GM21619 (cell line): ENCODE data around the gene PEX26.
A peak's percentile ranks its signal among the peaks of the same experiment; 100 is the strongest.
"Not testable (repeated sequence)": the region's sequence is repeated elsewhere in the genome, so short reads cannot be mapped to it uniquely, and the experiment has no call there.

Source experiments
- ATAC-seq: cut with Tn5 transposase; IDR thresholded peaks from one replicate; pipeline ENCODE4 v1.9.1; 2021; ENCODE audit not compliant: unreplicated experiment

The PEX26 gene

DNA sequence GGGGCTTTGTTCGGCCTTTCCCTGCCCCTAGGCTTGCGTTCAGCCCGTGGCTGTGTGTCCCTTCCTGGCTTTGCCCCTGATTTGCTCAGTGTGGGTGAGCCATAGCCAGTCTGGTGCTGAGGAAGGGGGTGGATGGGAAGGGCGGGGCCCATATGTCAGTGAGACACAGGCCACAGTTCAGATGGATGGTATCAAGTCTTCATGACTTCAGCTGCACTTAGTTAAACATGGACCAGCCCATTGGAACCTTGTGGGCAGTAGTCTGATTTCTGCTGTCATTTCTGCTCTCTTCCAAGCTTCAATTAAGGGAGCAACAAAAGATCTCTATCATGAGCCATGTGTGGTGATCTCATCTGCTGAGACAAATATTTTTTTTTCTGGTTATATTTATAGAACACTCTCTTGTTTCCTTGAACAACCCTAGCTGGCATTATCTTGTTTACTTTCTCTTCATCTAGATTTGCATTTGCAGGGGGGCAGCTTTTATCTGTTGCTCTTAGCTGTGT is 21.6 kb upstream of the PEX26 start:
- ATAC-seq = no peak

DNA sequence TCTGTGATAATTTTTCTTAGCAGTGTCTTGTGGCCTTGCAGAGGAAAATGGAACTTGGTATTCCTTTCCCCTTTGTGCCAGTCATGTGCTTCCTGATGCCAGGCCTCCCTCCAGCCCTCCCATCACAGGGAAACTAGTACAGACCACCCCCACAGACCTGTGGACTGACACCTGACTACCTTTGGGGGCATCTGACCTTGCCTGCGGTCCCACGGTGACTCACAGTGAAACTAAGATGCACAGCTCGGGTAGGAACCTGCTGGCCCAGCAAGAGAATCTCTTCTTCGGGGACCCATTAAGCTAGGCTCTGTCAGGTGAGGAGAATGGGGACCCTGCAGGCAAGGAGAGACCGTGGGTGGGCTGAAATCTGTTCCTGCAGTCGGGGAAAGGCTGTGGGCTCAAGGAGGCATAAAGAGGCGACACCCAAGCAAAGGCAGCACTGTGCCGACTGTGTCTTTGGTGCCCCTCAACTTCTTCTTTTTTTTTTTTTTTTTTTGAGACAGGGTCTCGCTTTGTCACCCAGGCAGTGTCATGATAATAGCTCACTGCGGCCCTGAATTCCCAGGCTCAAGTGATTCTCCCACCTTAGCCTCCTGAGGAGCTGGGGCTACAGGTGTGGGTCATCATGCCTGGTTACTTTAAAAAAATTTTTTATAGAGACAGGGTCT is 20.8 kb upstream of the PEX26 start:
- ATAC-seq = peak; percentile 59

DNA sequence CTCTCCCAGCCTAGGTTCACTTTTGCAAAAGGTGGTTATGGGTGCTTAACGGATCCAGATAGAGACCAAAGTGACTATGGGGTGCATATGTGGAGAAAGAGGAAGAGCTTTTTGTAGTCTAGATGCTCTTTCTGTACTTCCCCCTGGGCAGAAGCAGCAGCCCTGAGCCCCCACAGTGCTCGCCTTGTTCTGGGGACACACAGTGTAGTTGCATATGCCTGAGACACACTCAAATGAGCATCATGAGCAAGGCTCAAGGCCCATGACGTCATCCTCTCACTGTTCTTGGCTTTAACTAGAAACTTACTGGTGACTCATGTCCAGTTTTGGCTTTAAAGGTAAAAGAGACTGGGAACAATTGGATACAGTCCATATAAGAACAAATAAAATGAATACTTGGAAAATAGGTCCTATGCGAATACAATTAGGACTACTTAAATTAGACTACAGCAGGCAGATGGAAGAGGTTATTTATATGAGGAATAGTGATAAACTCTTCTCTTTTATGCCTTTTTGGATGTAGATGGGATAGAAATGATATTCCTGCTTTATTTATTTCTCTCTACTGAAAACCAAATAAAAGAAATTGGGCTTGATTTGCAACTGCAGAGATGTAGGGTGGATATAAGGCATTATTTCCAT is 20.1 kb upstream of the PEX26 start:
- peak; percentile 43 for ATAC-seq

DNA sequence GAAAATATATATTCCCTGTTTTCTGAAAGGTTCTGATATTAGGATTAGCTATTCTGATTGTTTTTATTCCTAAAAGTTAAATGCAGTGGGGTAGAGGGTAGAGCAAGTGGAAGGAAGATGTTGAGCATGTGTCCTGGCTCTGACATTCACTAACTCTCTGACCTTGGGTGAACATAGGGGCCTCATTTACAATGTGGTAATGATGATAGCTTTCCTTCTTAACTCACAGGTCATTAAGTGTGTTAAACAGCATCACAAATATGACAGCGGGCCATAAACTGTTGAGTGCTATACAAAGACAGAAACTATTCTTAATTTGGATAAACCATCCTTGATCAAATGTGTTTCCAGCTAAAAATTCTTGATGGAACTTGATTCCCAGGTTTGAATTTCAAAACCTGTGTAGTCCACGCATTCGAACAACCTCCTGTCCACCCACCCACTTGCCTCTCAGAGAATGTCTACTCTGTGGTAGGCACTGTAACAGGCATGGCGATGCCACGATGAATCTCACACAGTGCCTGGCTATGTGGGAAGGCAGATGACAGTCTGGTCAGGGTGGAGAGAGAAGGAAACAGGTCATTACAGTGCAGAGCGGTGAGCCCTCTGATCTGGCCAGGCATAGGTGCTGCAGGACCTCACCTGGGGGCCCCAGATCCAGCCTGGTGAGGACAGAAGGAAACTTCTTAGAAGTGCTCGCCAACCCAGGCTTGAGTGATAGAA is 19.3 kb upstream of the PEX26 start:
- no peak for ATAC-seq

DNA sequence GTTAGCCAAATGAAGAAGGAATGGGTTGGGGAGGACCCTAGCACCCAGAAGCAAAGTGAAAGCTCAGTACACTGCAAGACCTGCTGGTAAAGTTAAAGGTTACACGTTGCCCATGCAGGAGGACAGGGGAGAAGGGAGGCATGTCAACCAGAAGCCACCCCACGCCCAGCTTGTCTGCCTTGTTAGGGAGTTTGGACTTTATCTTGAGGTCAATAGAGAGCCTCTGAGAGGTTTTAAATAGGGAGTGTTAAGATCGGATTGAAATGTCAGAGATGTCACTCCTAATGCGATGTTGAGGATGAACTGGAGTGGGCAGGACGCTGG is 18.7 kb upstream of the PEX26 start:
- ATAC-seq = no peak

DNA sequence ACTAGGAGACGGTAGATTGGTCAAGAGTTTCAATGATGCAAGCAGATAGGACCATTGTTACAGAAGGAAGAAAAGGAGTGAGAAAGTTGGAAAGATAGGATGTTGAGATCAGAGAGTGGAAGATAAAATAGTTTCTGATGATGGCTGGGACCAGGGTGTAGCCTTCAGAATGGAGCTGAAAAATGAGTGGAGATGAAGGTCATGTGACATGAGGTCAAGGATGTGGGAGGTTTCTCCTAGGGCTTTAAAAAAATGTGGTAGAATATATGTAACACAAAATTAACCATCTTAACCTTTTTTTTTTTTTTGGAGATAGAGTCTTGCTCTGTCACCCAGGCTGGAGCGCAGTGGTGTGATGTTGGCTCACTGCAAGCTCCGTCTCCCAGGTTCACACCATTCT is 18.3 kb upstream of the PEX26 start:
- no peak for ATAC-seq

DNA sequence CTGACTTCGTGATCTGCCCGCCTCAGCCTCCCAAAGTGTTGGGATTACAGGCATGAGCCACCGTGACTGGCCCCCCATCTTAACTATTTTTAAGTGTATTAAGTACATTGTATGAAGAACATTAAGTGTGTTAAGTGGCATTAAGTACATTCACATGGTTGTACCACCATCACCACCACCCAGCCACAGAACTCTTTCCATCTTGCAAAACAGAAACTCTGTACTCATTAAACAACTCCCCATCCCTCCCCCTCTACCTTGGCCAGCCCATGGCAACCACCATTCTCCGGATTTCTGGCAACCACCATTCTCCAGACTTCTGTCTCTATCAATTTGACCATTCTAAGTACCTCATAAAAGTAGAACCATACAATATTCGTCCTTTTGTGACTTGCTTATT is 17.8 kb upstream of the PEX26 start:
- ATAC-seq = no peak

DNA sequence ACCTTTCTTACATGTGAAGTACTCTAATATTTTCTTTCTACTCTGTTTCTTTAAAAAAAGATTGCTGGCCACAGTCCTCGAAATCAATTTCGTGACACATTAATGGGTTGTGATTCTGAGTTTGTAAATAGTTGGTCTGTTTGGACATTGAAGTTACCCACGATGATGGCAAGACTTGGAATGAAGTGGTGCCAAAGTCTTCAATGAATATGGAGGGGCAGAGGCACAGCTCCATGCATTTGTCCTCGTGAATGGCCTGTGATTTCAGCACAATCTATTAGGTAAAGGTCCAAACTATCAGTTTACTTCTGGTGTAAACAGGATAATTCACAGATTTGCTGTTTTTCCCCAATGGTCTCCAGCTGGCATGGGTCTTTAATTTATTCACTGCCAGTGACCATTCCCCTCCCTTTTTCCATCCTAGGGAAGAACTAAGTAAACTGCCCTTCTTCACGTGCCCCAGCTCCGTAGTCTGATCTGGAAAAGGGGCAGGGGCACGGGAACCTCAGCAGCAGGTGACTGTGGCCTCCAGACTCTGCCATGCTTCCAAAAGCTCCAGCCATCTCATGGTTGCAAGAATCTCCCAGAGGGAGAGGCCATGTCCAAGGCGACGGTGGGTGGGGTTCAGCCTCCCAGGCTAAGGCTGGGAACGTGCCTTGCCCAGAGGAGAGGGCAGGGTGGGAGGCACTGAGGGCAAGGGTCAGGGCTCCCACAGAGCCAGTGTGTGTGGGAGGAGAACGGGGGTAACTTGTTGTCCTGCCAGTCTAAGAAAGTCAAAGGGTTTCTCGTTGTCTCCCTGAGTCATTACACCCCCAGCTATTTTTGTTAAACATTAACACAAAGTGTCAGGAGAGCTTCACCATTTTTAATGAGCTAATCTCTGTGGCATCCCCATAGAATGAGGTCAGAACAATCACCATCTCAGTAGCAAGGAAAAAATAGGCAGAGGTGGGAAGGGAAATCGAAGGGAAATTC is 16.9 kb upstream of the PEX26 start:
- no peak for ATAC-seq

DNA sequence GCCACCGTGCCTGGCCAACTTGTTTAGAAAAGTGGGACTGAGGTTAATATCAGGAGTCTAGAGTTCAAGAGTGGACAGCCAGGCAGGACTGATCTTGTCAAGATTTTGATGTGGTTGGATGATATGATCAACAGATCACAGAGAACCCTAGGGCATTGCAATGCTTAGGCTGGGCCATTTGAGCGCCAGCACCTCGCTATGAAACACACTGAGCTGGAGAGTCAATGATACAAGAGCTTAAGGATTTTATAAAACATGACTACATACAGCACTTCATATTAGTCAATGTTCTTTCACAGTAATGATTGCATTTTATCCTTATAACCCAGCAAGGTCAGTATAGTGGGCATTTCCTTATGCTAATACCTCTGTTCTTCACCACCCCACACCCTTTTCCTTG is 15.4 kb upstream of the PEX26 start:
- no peak for ATAC-seq

DNA sequence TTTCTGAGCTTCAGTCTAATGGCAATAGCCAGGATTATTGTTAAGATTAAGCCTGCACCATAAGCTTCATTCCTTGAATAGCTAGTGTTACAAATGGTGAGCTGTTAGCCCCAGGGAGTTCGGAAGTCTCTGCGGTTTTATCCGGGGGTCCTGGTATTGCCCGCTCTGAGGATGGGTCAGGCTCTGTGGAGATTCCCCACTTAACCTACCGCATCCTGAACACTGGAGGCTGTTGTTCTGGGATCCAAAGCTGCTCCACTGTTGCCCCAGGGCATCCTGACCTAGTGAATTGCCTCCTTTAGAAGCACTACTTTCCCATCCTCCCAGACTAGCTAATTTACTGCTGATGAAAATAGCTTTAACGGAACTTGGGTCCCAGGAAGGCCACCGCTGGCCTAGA is 14.5 kb upstream of the PEX26 start:
- no peak for ATAC-seq

DNA sequence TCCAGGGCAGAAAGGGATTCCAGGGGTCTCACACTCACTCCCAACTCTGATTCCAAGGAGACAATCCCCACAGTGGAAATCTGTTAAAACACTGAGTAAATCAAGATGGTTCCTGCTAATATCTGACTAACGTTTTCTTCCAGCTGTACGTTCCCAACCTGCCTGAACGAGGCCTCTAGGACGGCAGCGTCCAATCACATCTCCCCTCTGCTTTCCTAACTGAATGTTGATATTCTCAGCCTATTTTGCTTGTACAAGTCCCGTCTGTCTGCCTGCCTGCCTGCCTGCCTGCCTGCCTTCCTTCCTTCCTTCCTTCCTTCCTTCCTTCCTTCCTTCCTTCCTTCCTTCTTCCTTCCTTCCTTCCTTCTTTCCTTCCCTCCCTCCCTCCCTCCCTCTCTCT is 14.1 kb upstream of the PEX26 start:
- ATAC-seq = not testable (repeated sequence)

DNA sequence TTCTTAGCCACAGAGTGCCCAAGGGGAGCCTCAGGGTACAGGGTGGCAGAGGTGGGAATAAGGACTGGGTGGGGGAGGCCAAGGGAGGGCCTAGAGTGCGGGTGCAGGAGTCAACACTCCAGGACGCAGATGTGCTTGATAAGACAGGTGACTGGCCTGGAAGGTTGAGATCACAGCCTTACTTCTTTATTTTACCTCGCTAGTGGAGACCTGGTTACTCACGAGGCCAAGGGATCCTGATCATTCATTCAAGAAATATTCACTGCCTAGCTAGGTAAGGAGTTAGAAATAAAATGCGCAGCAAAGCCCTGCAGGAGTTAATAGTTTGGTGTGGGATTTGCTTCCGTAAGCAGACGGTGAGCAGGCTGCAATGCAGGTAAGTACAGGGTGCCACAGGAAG is 13.2 kb upstream of the PEX26 start:
- no peak for ATAC-seq

DNA sequence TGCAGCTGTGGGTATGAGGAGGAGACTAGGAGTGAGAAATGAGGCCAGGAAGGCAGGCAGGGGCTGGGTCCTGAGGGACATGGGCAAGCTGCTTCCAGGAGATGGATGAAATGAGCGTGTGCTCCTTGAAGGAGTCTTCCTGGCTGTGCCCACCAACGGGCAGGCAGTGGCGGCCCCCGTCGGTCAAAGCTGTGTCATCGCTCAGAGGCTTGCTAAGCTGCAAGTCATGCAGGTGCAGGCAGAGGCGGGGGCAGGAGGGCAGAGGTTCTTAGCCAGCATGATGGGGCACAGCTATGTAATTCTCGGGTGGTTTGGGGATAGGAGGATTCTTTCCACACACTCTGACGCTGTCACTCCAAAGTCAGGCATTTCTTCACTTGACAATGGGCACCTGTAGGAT is 12.5 kb upstream of the PEX26 start:
- ATAC-seq = no peak

DNA sequence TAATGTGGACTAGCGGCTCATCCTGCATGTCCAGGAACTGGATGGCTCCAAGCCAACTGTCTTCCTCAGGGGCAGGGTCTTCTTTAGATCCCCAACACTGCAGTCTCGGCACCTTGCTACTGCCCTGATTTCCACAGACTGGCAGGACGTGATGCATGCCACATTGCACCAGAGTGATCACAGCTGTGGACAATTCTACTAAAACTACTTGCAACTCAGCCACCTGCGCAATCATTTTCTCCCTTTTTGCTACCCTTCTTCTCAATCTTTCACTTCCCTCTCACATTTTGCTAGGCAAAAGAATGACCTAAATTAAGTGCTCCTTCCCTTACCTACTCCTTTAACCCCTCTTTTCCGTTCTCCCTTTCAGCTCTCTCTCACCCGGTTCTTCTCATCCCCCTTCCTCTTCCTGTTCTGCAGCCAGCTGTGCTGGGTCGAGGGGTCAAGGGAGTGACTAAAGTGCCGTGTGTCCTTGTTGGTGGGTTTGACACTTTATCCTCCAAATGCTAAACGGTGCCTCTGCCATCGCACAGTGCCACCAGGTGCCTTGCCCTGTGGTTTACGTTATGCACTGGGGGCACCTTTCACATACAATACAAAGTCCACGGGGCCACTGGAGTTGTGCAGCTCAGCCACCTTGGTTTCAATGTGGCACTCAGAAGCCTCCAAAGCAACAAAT is 11.5 kb upstream of the PEX26 start:
- no peak for ATAC-seq

DNA sequence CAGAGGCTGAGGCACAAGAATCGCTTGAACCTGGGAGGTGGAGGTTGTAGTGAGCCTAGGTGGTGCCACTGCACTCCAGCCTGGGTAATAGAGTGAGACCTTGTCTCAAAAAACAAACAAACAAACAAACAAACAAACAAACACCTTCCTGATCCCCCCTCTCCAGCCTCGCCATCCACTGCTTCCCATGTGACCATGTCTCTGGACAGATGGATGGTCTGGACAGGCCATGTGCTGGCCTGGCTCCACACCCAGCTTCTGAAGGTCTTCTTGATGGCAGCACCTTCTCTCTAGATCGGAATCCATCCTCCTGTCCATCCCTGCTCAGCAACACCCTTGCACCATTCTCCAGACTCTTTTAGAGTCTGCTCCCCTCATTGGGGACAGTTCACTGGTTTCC is 10.7 kb upstream of the PEX26 start:
- ATAC-seq = no peak

DNA sequence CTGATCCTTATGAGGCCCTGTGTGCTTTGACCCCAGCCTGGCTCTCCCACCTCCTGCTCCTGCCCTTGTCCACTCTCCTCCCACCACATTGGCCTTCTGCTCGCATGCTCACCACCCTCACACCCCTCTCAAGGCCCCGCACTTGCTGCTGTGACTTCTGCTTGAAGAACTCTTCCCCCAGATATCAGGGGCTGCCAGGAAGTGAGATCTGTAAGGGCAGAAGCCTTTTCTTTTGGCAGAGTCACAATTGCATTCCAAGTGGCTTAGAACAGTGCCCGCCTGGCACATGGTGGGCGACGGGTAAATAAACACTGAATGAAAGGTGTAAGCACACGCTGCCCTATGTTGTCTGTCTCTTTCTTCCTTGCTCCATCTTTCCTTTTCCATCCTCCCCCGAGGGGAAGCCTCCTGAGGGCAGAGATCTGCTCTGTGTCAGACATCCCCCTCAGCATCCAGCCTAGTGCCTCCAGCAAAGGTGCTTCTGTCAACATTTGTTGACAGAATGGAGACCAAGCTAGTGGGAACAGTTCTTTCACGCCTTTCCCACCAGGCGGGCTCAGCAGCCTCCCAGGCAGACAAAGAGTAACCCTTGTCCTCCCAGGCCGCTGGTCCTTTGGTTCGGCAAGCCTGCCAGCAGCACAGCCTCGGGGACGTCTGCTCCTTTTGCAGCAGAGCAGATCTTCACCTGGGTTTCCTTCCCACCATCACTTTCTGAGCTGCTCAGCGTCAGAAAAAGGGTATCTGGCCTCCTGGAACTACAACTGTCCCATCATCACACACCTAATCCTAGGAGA is 10.0 kb upstream of the PEX26 start:
- no peak for ATAC-seq

DNA sequence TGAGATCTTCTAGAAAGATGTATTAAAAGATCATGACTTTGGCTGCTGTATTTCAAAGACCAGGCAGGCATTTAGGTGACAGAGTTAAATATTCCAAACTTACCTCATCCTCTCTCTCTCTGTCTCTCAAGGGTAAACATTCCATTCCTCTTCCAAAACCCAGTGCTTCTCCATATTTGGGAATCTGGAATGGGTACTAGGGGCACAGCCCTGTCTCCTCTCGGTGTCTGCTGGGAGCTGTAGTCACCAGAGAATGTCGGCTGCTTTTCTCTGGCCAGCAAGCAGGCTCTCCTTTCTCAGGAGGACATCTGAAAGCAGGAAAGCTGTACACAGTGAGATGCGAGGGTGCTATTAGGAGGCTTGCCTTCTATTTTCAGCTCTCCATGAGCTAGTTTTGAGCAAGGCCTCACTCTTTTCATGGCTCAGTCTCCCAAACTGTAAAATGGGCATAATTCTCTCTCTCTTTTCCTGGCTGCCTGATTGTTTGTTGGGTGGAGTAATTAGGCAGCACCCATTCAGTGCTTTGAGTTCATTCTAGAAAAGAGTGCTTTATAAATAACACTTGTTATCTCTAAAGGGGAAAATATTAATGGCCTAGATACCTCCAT is 9.3 kb upstream of the PEX26 start:
- ATAC-seq = no peak

DNA sequence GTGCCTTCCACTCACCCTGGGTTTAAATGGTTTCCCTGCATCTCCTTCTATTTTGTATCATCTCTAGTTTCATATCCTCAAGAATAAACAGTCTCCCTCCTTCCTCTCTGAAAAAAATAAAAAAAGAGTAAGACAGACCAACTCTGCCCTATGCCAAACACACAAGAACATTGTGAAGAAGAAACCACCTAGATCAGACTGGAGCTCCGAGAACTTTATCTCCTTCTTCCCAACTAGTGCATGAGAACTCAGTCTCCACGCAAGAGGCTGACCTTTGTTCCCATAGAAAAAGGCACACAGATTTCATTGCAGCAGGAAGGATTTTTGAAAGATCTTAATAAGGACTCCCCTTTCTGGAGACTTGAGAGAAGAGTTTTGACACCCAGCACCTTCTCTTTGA is 8.7 kb upstream of the PEX26 start:
- ATAC-seq = no peak

DNA sequence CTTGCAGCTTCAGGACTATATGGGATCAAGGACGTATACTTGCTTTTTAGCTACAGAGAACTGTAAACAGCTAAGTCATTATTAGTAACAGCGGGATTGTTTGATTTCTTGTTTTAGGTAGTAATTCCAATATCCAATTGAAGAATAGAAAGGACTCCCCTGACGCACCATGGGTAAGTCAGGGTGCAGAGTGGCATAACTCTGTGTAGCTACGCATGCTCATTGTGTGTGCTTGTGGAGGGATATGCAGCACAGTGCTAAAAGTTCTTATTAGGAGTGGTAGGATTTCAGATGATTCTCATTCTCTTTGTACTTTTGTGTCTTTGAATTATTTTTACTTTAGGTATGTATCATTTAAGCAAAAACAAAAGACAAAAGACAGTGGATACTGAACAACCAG is 7.7 kb upstream of the PEX26 start:
- ATAC-seq = no peak
